ENCODE results near the gene ASIC3.
A peak's percentile ranks its signal among the peaks of the same experiment; 100 is the strongest.
"Not testable (repeated sequence)": the region's sequence is repeated elsewhere in the genome, so short reads cannot be mapped to it uniquely, and the experiment has no call there.

The ASIC3 gene

GRCh38 chr7:151032936-151033863 is 15.1 kb upstream of the ASIC3 start:
- no peak for DNase-seq (ENCODE audit: low read depth in 2 of 2)

- no peak for DNase-seq (ENCODE audit: low read depth in 2 of 2)
Measured at GRCh38 chr7:151033864-151034249, 14.5 kb upstream of the ASIC3 start.

GRCh38 chr7:151034312-151035025 is 13.9 kb upstream of the ASIC3 start:
- DNase-seq (ENCODE audit: low read depth in 2 of 2): no peak

GRCh38 chr7:151035026-151035717 is 13.2 kb upstream of the ASIC3 start:
- DNase-seq (ENCODE audit: low read depth in 2 of 2): no peak

GRCh38 chr7:151035902-151036301 is 12.4 kb upstream of the ASIC3 start:
- DNase-seq (ENCODE audit: low read depth in 2 of 2): no peak

- peak; percentile 70 to 76 for DNase-seq (ENCODE audit: low read depth in 2 of 2)
Measured at GRCh38 chr7:151038951-151039849, 9.1 kb upstream of the ASIC3 start.

- no peak for DNase-seq (ENCODE audit: low read depth in 2 of 2)
Measured at GRCh38 chr7:151039850-151040548, 8.3 kb upstream of the ASIC3 start.

GRCh38 chr7:151040616-151041375 is 7.5 kb upstream of the ASIC3 start:
- no peak for DNase-seq (ENCODE audit: low read depth in 2 of 2)

- DNase-seq (ENCODE audit: low read depth in 2 of 2): not testable (repeated sequence)
Measured at GRCh38 chr7:151043449-151043848, 4.9 kb upstream of the ASIC3 start.

GRCh38 chr7:151043959-151044358 is 4.4 kb upstream of the ASIC3 start:
- no peak for DNase-seq (ENCODE audit: low read depth in 2 of 2)

- DNase-seq (ENCODE audit: low read depth in 2 of 2): no peak
Measured at GRCh38 chr7:151045262-151045661, 3.1 kb upstream of the ASIC3 start.

- DNase-seq (ENCODE audit: low read depth in 2 of 2): no peak
Measured at GRCh38 chr7:151045967-151046366, 2.4 kb upstream of the ASIC3 start.

- DNase-seq (ENCODE audit: low read depth in 2 of 2): no peak
Measured at GRCh38 chr7:151046603-151047573, 1.4 kb upstream of the ASIC3 start.

- DNase-seq (ENCODE audit: low read depth in 2 of 2): no peak
Measured at GRCh38 chr7:151048911-151049463, 656 bp downstream of the ASIC3 start.

- DNase-seq (ENCODE audit: low read depth in 2 of 2): peak in 1 of 2 donors; percentile 49
Measured at GRCh38 chr7:151051108-151051507, 2.8 kb downstream of the ASIC3 start.

GRCh38 chr7:151053096-151053495 is 4.8 kb downstream of the ASIC3 start:
- no peak for DNase-seq (ENCODE audit: low read depth in 2 of 2)

GRCh38 chr7:151053751-151054150 is 5.4 kb downstream of the ASIC3 start:
- no peak for DNase-seq (ENCODE audit: low read depth in 2 of 2)

GRCh38 chr7:151056283-151056665 is 7.9 kb downstream of the ASIC3 start:
- DNase-seq (ENCODE audit: low read depth in 2 of 2): no peak
